ENCODE data around the gene GLIPR1L1. TPM values are rescaled to one million over a fixed set of nuclear protein-coding genes. Genes with fewer than 3 reads are reported as not detected.

The GLIPR1L1 gene, protein sequence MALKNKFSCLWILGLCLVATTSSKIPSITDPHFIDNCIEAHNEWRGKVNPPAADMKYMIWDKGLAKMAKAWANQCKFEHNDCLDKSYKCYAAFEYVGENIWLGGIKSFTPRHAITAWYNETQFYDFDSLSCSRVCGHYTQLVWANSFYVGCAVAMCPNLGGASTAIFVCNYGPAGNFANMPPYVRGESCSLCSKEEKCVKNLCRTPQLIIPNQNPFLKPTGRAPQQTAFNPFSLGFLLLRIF
- total RNA-seq (not detected), polyA plus RNA-seq (not detected)
- long read RNA-seq, donor 1 = 0 reads
- long read RNA-seq, donor 2 = 0 reads
- long read RNA-seq, donor 3 = 0 reads
- long read RNA-seq, donor 4 = 0 reads
- long read RNA-seq, donor 5 = 0 reads
- long read RNA-seq, donor 6 = 0 reads
- long read RNA-seq, donor 7 = 0 reads
- long read RNA-seq, donor 8 = 0 reads
- long read RNA-seq, donor 9 = 0 reads
- long read RNA-seq, donor 10 = 0 reads

- Histone ChIP-seq H3K27me3 (no peaks in the 10 kb centered on the region), H3K4me3 (peak within 1 kb of the TSS; percentile 36 to 45 (median 36)), H3K4me1 (peaks cover 0 to 21% (median 14%) of the 10 kb centered on the region in 4 donors), H3K36me3 (no peaks in the 10 kb centered on the region), H3K9me3 (no peaks in the 10 kb centered on the region), H3K27ac (peak within 1 kb of the TSS in 1 of 5 donors; percentile 63)
- TF ChIP-seq POLR2A (IDR thresholded peaks at IDR 0.05) (no peak), EP300 (IDR thresholded peaks at IDR 0.05) (no peak), POLR2AphosphoS5 (IDR thresholded peaks at IDR 0.05) (peak in 2 of 3 donors; percentile 24 to 68), CTCF (IDR thresholded peaks at IDR 0.05) (peak in 5 of 7 experiments; percentile 63 to 90 (median 84))
- intact Hi-C loops (cut with DNase I; ENCODE audit: low total_unique reads) = loop anchor here (10.0 kb wide), 1 partner anchor 170 kb away; no protein-coding TSS in a partner anchor
- WGBS, 5 donors = 3 to 6% (median 5%) methylated on average over 20 to 23 of the region's 23 CpGs
- DNase-seq = peak; percentile 89 to 94
These were observed at the start of gene GLIPR1L1 for GRCh38 chr12:75334384-75335030. GLIPR1L1 (plus strand) TSS chr12:75334670; CDS start chr12:75334729, 59 bp downstream.

- Histone ChIP-seq H3K36me3 (no peaks in the 10 kb centered on the region), H3K27ac (no peak overlapping the region), H3K4me1 (no peaks in the 10 kb centered on the region), H3K4me3 (no peak overlapping the region), H3K9me3 (no peaks in the 10 kb centered on the region), H3K27me3 (no peaks in the 10 kb centered on the region)
- DNase-seq = no peak
- intact Hi-C loops (cut with DNase I; ENCODE audit: low total_unique reads) = no loop called here
- 45 to 80% (median 65%) methylated on average over 1 of the region's 1 CpG for WGBS, 5 donors
- TF ChIP-seq EP300 (IDR thresholded peaks at IDR 0.05) (no peak), CTCF (IDR thresholded peaks at IDR 0.05) (no peak), POLR2A (IDR thresholded peaks at IDR 0.05) (no peak), POLR2AphosphoS5 (IDR thresholded peaks at IDR 0.05) (no peak)
These were observed 45.6 kb upstream of the GLIPR1L1 start for GRCh38 chr12:75288860-75289259.

GRCh38 chr12:75289753-75290152, 44.7 kb upstream of the GLIPR1L1 start:
- Histone ChIP-seq H3K27me3 (no peaks in the 10 kb centered on the region), H3K9me3 (no peaks in the 10 kb centered on the region), H3K4me1 (no peaks in the 10 kb centered on the region), H3K4me3 (no peak overlapping the region), H3K36me3 (no peaks in the 10 kb centered on the region), H3K27ac (no peak overlapping the region)
- intact Hi-C loops (cut with DNase I; ENCODE audit: low total_unique reads) = no loop called here
- TF ChIP-seq POLR2A (IDR thresholded peaks at IDR 0.05) (no peak), EP300 (IDR thresholded peaks at IDR 0.05) (no peak), CTCF (IDR thresholded peaks at IDR 0.05) (no peak), POLR2AphosphoS5 (IDR thresholded peaks at IDR 0.05) (no peak)
- DNase-seq = peak in 1 of 2 donors; percentile 24
- 68 to 88% (median 79%) methylated on average over 1 of the region's 1 CpG for WGBS, 5 donors

- intact Hi-C loops (cut with DNase I; ENCODE audit: low total_unique reads) = no loop called here
- no peak for TF ChIP-seq EP300 (IDR thresholded peaks at IDR 0.05)
- no peak for TF ChIP-seq POLR2AphosphoS5 (IDR thresholded peaks at IDR 0.05)
- no peak for TF ChIP-seq CTCF (IDR thresholded peaks at IDR 0.05)
- TF ChIP-seq POLR2A (IDR thresholded peaks at IDR 0.05) = no peak
- no peak overlapping the region for H3K27ac ChIP-seq
- 91 to 94% (median 93%) methylated on average over 1 of the region's 1 CpG for WGBS, 5 donors
- no peaks in the 10 kb centered on the region for H3K36me3 ChIP-seq
- no peaks in the 10 kb centered on the region for H3K4me1 ChIP-seq
- no peak overlapping the region for H3K4me3 ChIP-seq
- DNase-seq = no peak
- H3K27me3 ChIP-seq = no peaks in the 10 kb centered on the region
- no peaks in the 10 kb centered on the region for H3K9me3 ChIP-seq
These were observed 43.5 kb upstream of the GLIPR1L1 start for GRCh38 chr12:75291014-75291413.

All from stomach (tissue), 19 donors.